H1 (cell line): ENCODE data around the gene HSPA4L. TPM values are rescaled to one million over a fixed set of nuclear protein-coding genes. Genes with fewer than 3 reads are reported as not detected.

Experiments
- CTCF ChIA-PET: fragments of 300-600 bp; sonication (Branson Sonifier 250); formaldehyde crosslinking; loops from one replicate; lab custom pipeline; 2021; ENCODE audit not compliant: partially characterized antibody; lab: Charles Lee
- POLR2A ChIA-PET: fragments of 300-600 bp; sonication (Branson Sonifier 250); formaldehyde crosslinking; loops from one replicate; lab custom pipeline; 2021; ENCODE audit warnings: inconsistent platforms; ENCODE audit not compliant: partially characterized antibody; lab: Charles Lee
- DNase-seq, 2 experiments: peaks; one replicate each; pipeline versions ENCODE4 v3.0.0 to v3.0.0-alpha.2; 2010 to 2022; ENCODE audit warnings: low spot score in 2 of 2, low read depth in 1 of 2, mixed read lengths in 1 of 2
- FAIRE-seq: peaks from 2 replicates; lab custom pipeline; 2011; peaks lifted over from hg19 to GRCh38; lab: Jason Lieb, UNC
- H2AFZ ChIP-seq: 2 replicates; pipeline ENCODE4 v1.8.1; 2012; ENCODE audit warnings: low read length, inconsistent platforms
- H2AK5ac ChIP-seq: 2 replicates; pipeline ENCODE4 v1.6.1; 2013; ENCODE audit warnings: low read depth, low read length
- H2BK120ac ChIP-seq: replicated peaks from 2 replicates; pipeline ENCODE3; 2013; ENCODE audit warnings: low read depth, low read length, inconsistent platforms
- H2BK12ac ChIP-seq: 2 replicates; pipeline ENCODE4 v1.6.1; 2013; ENCODE audit warnings: low read depth, low read length
- H2BK15ac ChIP-seq: 2 replicates; pipeline ENCODE4 v1.6.1; 2013; ENCODE audit warnings: low read length
- H2BK20ac ChIP-seq: 2 replicates; pipeline ENCODE4 v1.6.1; 2013; ENCODE audit warnings: low read length
- H2BK5ac ChIP-seq: 2 replicates; pipeline ENCODE4 v1.6.1; 2013; ENCODE audit warnings: low read depth, low read length
- H3K14ac ChIP-seq: 2 replicates; pipeline ENCODE4 v1.6.1; 2013; ENCODE audit warnings: inconsistent platforms; ENCODE audit not compliant: insufficient read length
- H3K18ac ChIP-seq: 2 replicates; pipeline ENCODE4 v1.6.1; 2013; ENCODE audit warnings: low read length; ENCODE audit errors: extremely low read depth
- H3K23ac ChIP-seq: 2 replicates; pipeline ENCODE4 v1.6.1; 2013; ENCODE audit warnings: inconsistent platforms; ENCODE audit not compliant: insufficient read length
- H3K23me2 ChIP-seq: 2 replicates; pipeline ENCODE4 v1.6.1; 2013; ENCODE audit warnings: low read depth, low read length
- H3K27ac ChIP-seq: 2 replicates; pipeline ENCODE4 v1.6.1; 2011; ENCODE audit warnings: low read depth, low read length, inconsistent platforms
- H3K27me3 ChIP-seq, 4 experiments: replicated peaks in 1 of 4; 1 replicate in 1 of 4; 2 replicates in 3 of 4; pipeline versions ENCODE4 v1.6.1 to v1.8.1; 2011 to 2013; ENCODE audit warnings: low read length in 3 of 4, mild to moderate bottlenecking in 3 of 4, inconsistent platforms in 2 of 4, mixed read lengths in 2 of 4, moderate library complexity in 1 of 4; ENCODE audit not compliant: control insufficient read depth in 3 of 4, insufficient read depth in 3 of 4; ENCODE audit errors: extremely low read depth in 1 of 4
- H3K36me3 ChIP-seq, 4 experiments: 2 replicates each; pipeline versions ENCODE4 v1.6.1 to v1.8.1; 2011 to 2013; ENCODE audit warnings: mild to moderate bottlenecking in 4 of 4, low read length in 3 of 4, moderate library complexity in 2 of 4, control low read depth in 1 of 4, inconsistent platforms in 1 of 4; ENCODE audit not compliant: insufficient read depth in 4 of 4, control insufficient read depth in 2 of 4
- H3K4ac ChIP-seq: replicated peaks from 2 replicates; pipeline ENCODE3; 2013; ENCODE audit warnings: low read length, low read depth, mixed read lengths, inconsistent platforms; ENCODE audit not compliant: insufficient read length
- H3K4me1 ChIP-seq, 4 experiments: replicated peaks in 1 of 4; 1 replicate in 1 of 4; 2 replicates in 3 of 4; pipeline versions ENCODE4 v1.6.1 to v1.8.1; 2011 to 2013; ENCODE audit warnings: low read length in 3 of 4, inconsistent platforms in 2 of 4, mixed read lengths in 1 of 4; ENCODE audit not compliant: insufficient read depth in 4 of 4, control insufficient read depth in 3 of 4
- H3K4me2 ChIP-seq, 2 experiments: 2 replicates each; pipeline versions ENCODE4 v1.6.1 to v1.8.1; 2011 to 2013; ENCODE audit warnings: low read depth in 2 of 2, low read length in 2 of 2, control low read depth in 1 of 2, inconsistent platforms in 1 of 2, mild to moderate bottlenecking in 1 of 2; ENCODE audit not compliant: insufficient read depth in 1 of 2
- H3K4me3 ChIP-seq, 4 experiments: fragments of 200-600, 300-600 bp in 1 of 4; sonication (generic), shearing (Covaris generic), sonication (Bioruptor Twin) in 1 of 4; 2 replicates each; pipeline versions ENCODE4 v1.5.1 to v1.8.1; 2011 to 2016; ENCODE audit warnings: low read length in 4 of 4, low read depth in 3 of 4, control low read depth in 2 of 4, inconsistent platforms in 2 of 4, mild to moderate bottlenecking in 2 of 4, mixed read lengths in 1 of 4, moderate library complexity in 1 of 4; ENCODE audit not compliant: insufficient read depth in 2 of 4; ENCODE audit errors: extremely low read depth in 1 of 4
- H3K56ac ChIP-seq: replicated peaks from 2 replicates; pipeline ENCODE3; 2013; ENCODE audit warnings: low read depth, mild to moderate bottlenecking, mixed read lengths, low read length, inconsistent platforms; ENCODE audit not compliant: insufficient read length
- H3K79me1 ChIP-seq: 2 replicates; pipeline ENCODE4 v1.6.1; 2013; ENCODE audit warnings: low read depth, low read length, control low read depth
- H3K79me2 ChIP-seq, 2 experiments: 2 replicates each; pipeline versions ENCODE4 v1.6.1 to v1.8.1; 2012 to 2013; ENCODE audit warnings: low read length in 2 of 2, mild to moderate bottlenecking in 2 of 2, inconsistent platforms in 1 of 2; ENCODE audit not compliant: insufficient read depth in 2 of 2, control insufficient read depth in 1 of 2
- H3K9ac ChIP-seq, 4 experiments: replicated peaks in 1 of 4; 1 replicate in 1 of 4; 2 replicates in 3 of 4; pipeline versions ENCODE4 v1.6.1 to v1.8.1; 2011 to 2013; ENCODE audit warnings: low read depth in 3 of 4, low read length in 3 of 4, control low read depth in 2 of 4, mild to moderate bottlenecking in 2 of 4, moderate library complexity in 2 of 4, inconsistent platforms in 1 of 4; ENCODE audit errors: extremely low read depth in 1 of 4
- H3K9me3 ChIP-seq, 2 experiments: 2 replicates each; pipeline versions ENCODE4 v1.6.1 to v1.8.1; 2012 to 2013; ENCODE audit warnings: mild to moderate bottlenecking in 2 of 2, moderate library complexity in 2 of 2, control low read depth in 1 of 2, inconsistent platforms in 1 of 2, low read depth in 1 of 2, low read length in 1 of 2, mixed read lengths in 1 of 2; ENCODE audit not compliant: insufficient read depth in 2 of 2
- H4K20me1 ChIP-seq, 2 experiments: replicated peaks in 1 of 2; 2 replicates each; pipeline versions ENCODE3 to v1.8.1; 2011 to 2013; ENCODE audit warnings: inconsistent platforms in 2 of 2, low read length in 2 of 2, mild to moderate bottlenecking in 1 of 2; ENCODE audit not compliant: insufficient read depth in 2 of 2, control insufficient read depth in 1 of 2
- H4K5ac ChIP-seq: 2 replicates; pipeline ENCODE4 v1.6.1; 2013; ENCODE audit warnings: low read length, low read depth, mixed read lengths, inconsistent platforms; ENCODE audit not compliant: insufficient read length
- H4K8ac ChIP-seq: 2 replicates; pipeline ENCODE4 v1.8.0; 2013; ENCODE audit warnings: mild to moderate bottlenecking, moderate library complexity, low read length, inconsistent platforms; ENCODE audit not compliant: insufficient read depth; ENCODE audit errors: extremely low read depth
- H4K91ac ChIP-seq: replicated peaks from 2 replicates; pipeline ENCODE3; 2013; ENCODE audit warnings: low read length, mixed read lengths, inconsistent platforms; ENCODE audit not compliant: insufficient read length
- ATF3 ChIP-seq: IDR thresholded peaks from 2 replicates; pipeline ENCODE4 v1.6.1; 2011; ENCODE audit warnings: low read depth, mild to moderate bottlenecking, low read length; ENCODE audit not compliant: insufficient read depth
- CHD1 ChIP-seq: IDR thresholded peaks from 2 replicates; pipeline ENCODE4 v1.6.1; 2012; ENCODE audit warnings: low read depth, low read length, improper control_type of control experiment
- GABPA ChIP-seq: IDR thresholded peaks from 2 replicates; pipeline ENCODE4 v1.6.1; 2011; ENCODE audit warnings: mild to moderate bottlenecking, low read length, moderate library complexity, borderline replicate concordance; ENCODE audit not compliant: insufficient read depth
- MAFK ChIP-seq: IDR thresholded peaks from 2 replicates; pipeline ENCODE4 v1.6.1; 2012; ENCODE audit warnings: low read depth, mild to moderate bottlenecking, improper control_type of control experiment, low read length
- RAD21 ChIP-seq, 2 experiments: IDR thresholded peaks in 1 of 2; conservative IDR thresholded peaks in 1 of 2; 2 replicates each; pipeline ENCODE4 v1.6.1; 2011; ENCODE audit warnings: low read depth in 2 of 2, low read length in 2 of 2, improper control_type of control experiment in 1 of 2, inconsistent platforms in 1 of 2, mild to moderate bottlenecking in 1 of 2, moderate library complexity in 1 of 2
- RFX5 ChIP-seq: IDR thresholded peaks from 2 replicates; pipeline ENCODE4 v1.6.1; 2011; ENCODE audit warnings: low read depth, low read length, improper control_type of control experiment, borderline replicate concordance
- SAP30 ChIP-seq: fragments of 300-600 bp; sonication (generic); IDR thresholded peaks from 2 replicates; pipeline ENCODE4 v1.7.1; 2012; ENCODE audit warnings: low read length, moderate library complexity, mild to moderate bottlenecking, inconsistent platforms; ENCODE audit not compliant: insufficient read depth, insufficient replicate concordance
- SP2 ChIP-seq: IDR thresholded peaks from 2 replicates; pipeline ENCODE4 v1.6.1; 2012; ENCODE audit warnings: mild to moderate bottlenecking, low read length, inconsistent platforms
- SRF ChIP-seq: IDR thresholded peaks from 2 replicates; pipeline ENCODE4 v1.6.1; 2011; ENCODE audit warnings: mild to moderate bottlenecking, low read depth, low read length, moderate library complexity
- TAF7 ChIP-seq: optimal IDR thresholded peaks from 2 replicates; pipeline ENCODE3; 2011; ENCODE audit warnings: low read depth, mild to moderate bottlenecking, inconsistent platforms, low read length, moderate library complexity, borderline replicate concordance
- WGBS, 2 experiments: shearing (Covaris generic) in 1 of 2; methylation state at CpG; one replicate each; pipeline versions ENCODE4 v1.1.6 to v1.1.7; 2013 to 2015; ENCODE audit warnings: low lambda C conversion rate in 2 of 2, mixed read lengths in 2 of 2, inconsistent platforms in 1 of 2, low coverage in 1 of 2, missing lambda C conversion rate in 1 of 2; ENCODE audit not compliant: insufficient replicate concordance in 2 of 2, insufficient coverage in 1 of 2, insufficient read length in 1 of 2; ENCODE audit errors: extremely low coverage in 1 of 2, missing lambda C conversion rate in 1 of 2; 5-methylcytosine and 5-hydroxymethylcytosine counted together
- polyA plus RNA-seq, 7 experiments: library from polyadenylated mRNA; depleted of rRNA in 3 of 7; stranded (reverse) in 5 of 7; unstranded in 2 of 7; fragments of >200 nt in 5 of 7; fragments of 200-250 nt in 2 of 7; gene quantifications; 1 replicate in 5 of 7; 2 replicates in 1 of 7; 4 replicates in 1 of 7; pipeline versions ENCODE4 v1.2.1 to v1.2.3, GENCODE V29; 2011 to 2013; ENCODE audit warnings: missing spikeins in 2 of 7, mixed read lengths in 2 of 7
- total RNA-seq: library from RNA; stranded (reverse); fragmentation: NEBNext Ultra II Directional; extraction: Animal tissue kit (Norgen Biotek cat#: 25700); gene quantifications from 2 replicates; pipeline ENCODE4 v1.2.1, GENCODE V29; 2021
- TF ChIP-seq, protein P1 (sequence below): IDR thresholded peaks from 2 replicates; pipeline ENCODE4 v1.6.1; 2012; ENCODE audit warnings: low read length, inconsistent platforms

HSPA4L gene
- total and polyA plus RNA-seq, 2 of the 8 experiments (the other 6 are each of a cell fraction or from before 2014, with no cell fraction given): 0.65 to 4.7 TPM

GRCh38 chr4:127780598-127780997 is 1.5 kb upstream of the HSPA4L start:
- no peak overlapping the region for H3K23ac ChIP-seq
- H2BK15ac ChIP-seq: no peak overlapping the region
- DNase-seq (no peak), FAIRE-seq (no peak)
- POLR2A ChIA-PET: no interaction called here
- peaks cover 12% of the 10 kb centered on the region for H3K23me2 ChIP-seq
- no peaks in the 10 kb centered on the region for H3K36me3 ChIP-seq
- no peak overlapping the region for H3K4ac ChIP-seq
- no peak overlapping the region for H4K8ac ChIP-seq
- H3K56ac ChIP-seq: no peak overlapping the region
- no peak overlapping the region for H3K14ac ChIP-seq
- no peak overlapping the region for H3K27ac ChIP-seq
- H3K18ac ChIP-seq: no peak overlapping the region
- no peaks in the 10 kb centered on the region for H3K79me2 ChIP-seq
- peaks cover 7 to 34% (median 25%) of the 10 kb centered on the region in 4 experiments for H3K27me3 ChIP-seq
- no peak overlapping the region for H4K91ac ChIP-seq
- peak overlapping the region; percentile 32; the same call in 1 of the 2 replicates for H2AK5ac ChIP-seq
- H2BK12ac ChIP-seq: no peak overlapping the region
- H2BK120ac ChIP-seq: no peak overlapping the region
- H2BK20ac ChIP-seq: no peak overlapping the region
- no peak overlapping the region for H3K4me3 ChIP-seq
- H4K5ac ChIP-seq: no peak overlapping the region
- 91% methylated on average over 12 of the region's 12 CpGs; no CpG with 5 or more reads in 1 of the 2 experiments for WGBS, 2 experiments
- CTCF ChIA-PET: no interaction called here
- H2BK5ac ChIP-seq: no peak overlapping the region
- no peak overlapping the region for H3K9ac ChIP-seq
- no peaks in the 10 kb centered on the region for H3K79me1 ChIP-seq
- H3K4me2 ChIP-seq: no peak overlapping the region; a peak in 1 of 4 replicates
- H2AFZ ChIP-seq: no peak overlapping the region
- H4K20me1 ChIP-seq: no peaks in the 10 kb centered on the region
- peaks cover 0 to 12% (median 1%) of the 10 kb centered on the region in 4 experiments; a peak in 5 of 7 replicates for H3K4me1 ChIP-seq
- H3K9me3 ChIP-seq: no peaks in the 10 kb centered on the region
- TF ChIP-seq RFX5 (no peak), MAFK (no peak), TAF7 (no peak), ATF3 (no peak), SP2 (no peak), SAP30 (no peak), CHD1 (no peak), RAD21 (IDR thresholded peaks at IDR 0.05 in 1 of 2, conservative IDR thresholded peaks at IDR 0.05 in 1 of 2; ENCODE audit: low read depth in 2 of 2, low read length in 2 of 2) (no peak), GABPA (no peak), SRF (no peak)
- TF ChIP-seq, protein P1, sequence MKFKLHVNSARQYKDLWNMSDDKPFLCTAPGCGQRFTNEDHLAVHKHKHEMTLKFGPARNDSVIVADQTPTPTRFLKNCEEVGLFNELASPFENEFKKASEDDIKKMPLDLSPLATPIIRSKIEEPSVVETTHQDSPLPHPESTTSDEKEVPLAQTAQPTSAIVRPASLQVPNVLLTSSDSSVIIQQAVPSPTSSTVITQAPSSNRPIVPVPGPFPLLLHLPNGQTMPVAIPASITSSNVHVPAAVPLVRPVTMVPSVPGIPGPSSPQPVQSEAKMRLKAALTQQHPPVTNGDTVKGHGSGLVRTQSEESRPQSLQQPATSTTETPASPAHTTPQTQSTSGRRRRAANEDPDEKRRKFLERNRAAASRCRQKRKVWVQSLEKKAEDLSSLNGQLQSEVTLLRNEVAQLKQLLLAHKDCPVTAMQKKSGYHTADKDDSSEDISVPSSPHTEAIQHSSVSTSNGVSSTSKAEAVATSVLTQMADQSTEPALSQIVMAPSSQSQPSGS: no peak
